D341Med (cell line): Measurements from ENCODE around the gene PSORS1C1.
"Not testable (repeated sequence)": the region's sequence is repeated elsewhere in the genome, so short reads cannot be mapped to it uniquely, and the experiment has no call there.

Source experiments
- DNase-seq: peaks from one replicate; pipeline ENCODE4 v3.0.0; 2012; ENCODE audit warnings: low spot score

PSORS1C1 gene

GRCh38 chr6:31158863-31159855 is 44.6 kb downstream of the PSORS1C1 start:
- DNase-seq = no peak

- no peak for DNase-seq
These were observed 46.9 kb downstream of the PSORS1C1 start for GRCh38 chr6:31161216-31162126.

- DNase-seq = no peak
These were observed 48.0 kb downstream of the PSORS1C1 start for GRCh38 chr6:31162463-31163165.

GRCh38 chr6:31163922-31164321 is 49.3 kb downstream of the PSORS1C1 start:
- no peak for DNase-seq

- not testable (repeated sequence) for DNase-seq
These were observed 50.0 kb downstream of the PSORS1C1 start for GRCh38 chr6:31164475-31165063.

- not testable (repeated sequence) for DNase-seq
These were observed 50.6 kb downstream of the PSORS1C1 start for GRCh38 chr6:31165064-31165832.

- no peak for DNase-seq
These were observed 51.4 kb downstream of the PSORS1C1 start for GRCh38 chr6:31165986-31166385.

GRCh38 chr6:31168606-31169005 is 54.0 kb downstream of the PSORS1C1 start:
- no peak for DNase-seq

- no peak for DNase-seq
These were observed 54.7 kb downstream of the PSORS1C1 start for GRCh38 chr6:31169123-31169857.

- not testable (repeated sequence) for DNase-seq
These were observed 55.4 kb downstream of the PSORS1C1 start for GRCh38 chr6:31169858-31170599.

GRCh38 chr6:31170600-31170881 is 55.9 kb downstream of the PSORS1C1 start, which contains the start of gene POU5F1:
TSS of gene POU5F1 (minus strand) at chr6:31170682. CDS start at chr6:31170620, 62 bp downstream.
- DNase-seq = no peak

GRCh38 chr6:31170987-31171671 is 56.5 kb downstream of the PSORS1C1 start:
- DNase-seq = no peak

GRCh38 chr6:31171931-31172905 is 57.6 kb downstream of the PSORS1C1 start:
- no peak for DNase-seq

- DNase-seq = no peak
These were observed 58.4 kb downstream of the PSORS1C1 start for GRCh38 chr6:31172973-31173384.

- no peak for DNase-seq
These were observed 58.8 kb downstream of the PSORS1C1 start for GRCh38 chr6:31173406-31173805.

- DNase-seq = no peak
These were observed 59.8 kb downstream of the PSORS1C1 start for GRCh38 chr6:31174378-31174777.

- no peak for DNase-seq
These were observed 61.4 kb downstream of the PSORS1C1 start for GRCh38 chr6:31175971-31176370.
